Activated CD8-positive, alpha-beta memory T cell treated with anti-CD3 and anti-CD28 coated beads, Interleukin-2, amount 50 U/mL, for 24 hours (primary cell): Measurements from ENCODE around the gene SLFN11.
"Not testable (repeated sequence)": the region's sequence is repeated elsewhere in the genome, so short reads cannot be mapped to it uniquely, and the experiment has no call there.

Source experiments
- DNase-seq: peaks from one replicate; pipeline ENCODE4 v3.0.0-alpha.2; 2020; ENCODE audit errors: extremely low read depth

SLFN11 gene, protein sequence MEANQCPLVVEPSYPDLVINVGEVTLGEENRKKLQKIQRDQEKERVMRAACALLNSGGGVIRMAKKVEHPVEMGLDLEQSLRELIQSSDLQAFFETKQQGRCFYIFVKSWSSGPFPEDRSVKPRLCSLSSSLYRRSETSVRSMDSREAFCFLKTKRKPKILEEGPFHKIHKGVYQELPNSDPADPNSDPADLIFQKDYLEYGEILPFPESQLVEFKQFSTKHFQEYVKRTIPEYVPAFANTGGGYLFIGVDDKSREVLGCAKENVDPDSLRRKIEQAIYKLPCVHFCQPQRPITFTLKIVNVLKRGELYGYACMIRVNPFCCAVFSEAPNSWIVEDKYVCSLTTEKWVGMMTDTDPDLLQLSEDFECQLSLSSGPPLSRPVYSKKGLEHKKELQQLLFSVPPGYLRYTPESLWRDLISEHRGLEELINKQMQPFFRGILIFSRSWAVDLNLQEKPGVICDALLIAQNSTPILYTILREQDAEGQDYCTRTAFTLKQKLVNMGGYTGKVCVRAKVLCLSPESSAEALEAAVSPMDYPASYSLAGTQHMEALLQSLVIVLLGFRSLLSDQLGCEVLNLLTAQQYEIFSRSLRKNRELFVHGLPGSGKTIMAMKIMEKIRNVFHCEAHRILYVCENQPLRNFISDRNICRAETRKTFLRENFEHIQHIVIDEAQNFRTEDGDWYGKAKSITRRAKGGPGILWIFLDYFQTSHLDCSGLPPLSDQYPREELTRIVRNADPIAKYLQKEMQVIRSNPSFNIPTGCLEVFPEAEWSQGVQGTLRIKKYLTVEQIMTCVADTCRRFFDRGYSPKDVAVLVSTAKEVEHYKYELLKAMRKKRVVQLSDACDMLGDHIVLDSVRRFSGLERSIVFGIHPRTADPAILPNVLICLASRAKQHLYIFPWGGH

DNA sequence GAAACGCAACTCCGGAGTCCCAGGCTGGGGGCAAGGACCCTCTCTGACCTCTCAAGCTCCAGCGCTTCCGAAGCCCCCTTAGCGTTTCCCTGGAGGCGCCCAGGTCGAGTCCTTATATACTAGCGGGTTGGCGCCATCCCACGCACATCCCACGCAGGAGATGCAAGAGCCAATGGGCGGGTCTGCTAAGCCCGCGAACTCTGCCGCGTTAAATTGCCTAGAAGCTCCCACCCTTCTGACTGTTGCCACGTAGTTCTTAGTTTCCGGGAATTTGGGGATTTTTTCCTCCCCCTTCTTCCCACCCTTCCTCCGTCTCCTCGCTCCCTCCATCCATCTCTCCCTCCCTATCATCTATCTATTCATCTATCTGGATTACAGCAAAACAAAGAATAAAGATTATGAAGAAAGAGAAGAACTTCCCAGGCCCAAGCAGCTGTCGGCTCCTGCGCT lies at the start of gene SLFN11:
Gene SLFN11, minus strand, starts transcription at position 88 of the 450 bp plus-strand sequence. CDS start 9,814 bp downstream, outside the sequence.
- peak; percentile 76 for DNase-seq

GRCh38 chr17:35421069-35421468 lies 47.6 kb upstream of the SLFN11 start:
- not testable (repeated sequence) for DNase-seq

GRCh38 chr17:35416659-35417058 lies 43.2 kb upstream of the SLFN11 start:
- DNase-seq: no peak

GRCh38 chr17:35414707-35415106 lies 41.3 kb upstream of the SLFN11 start:
- not testable (repeated sequence) for DNase-seq

DNA sequence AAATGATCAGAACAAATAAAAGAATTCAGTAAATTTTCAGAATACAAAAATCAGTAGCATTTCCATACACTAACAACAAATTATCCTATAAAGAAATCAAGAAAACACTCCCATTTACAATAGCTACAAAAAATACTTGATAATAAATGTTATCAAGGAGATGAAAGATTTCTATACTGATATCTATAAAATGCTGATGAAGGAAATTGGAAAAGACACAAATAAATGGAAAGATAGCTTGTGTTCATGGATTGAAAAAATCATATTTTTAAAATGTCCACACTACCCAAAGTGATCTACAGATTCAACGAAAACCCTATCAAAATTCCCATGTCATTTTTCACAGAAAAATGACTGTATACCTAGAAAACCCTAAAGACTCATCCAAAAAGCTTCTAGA lies 40.8 kb upstream of the SLFN11 start:
- no peak for DNase-seq

- no peak for DNase-seq
These were observed 34.1 kb upstream of the SLFN11 start for GRCh38 chr17:35407531-35407930.

GRCh38 chr17:35406568-35406967 lies 33.1 kb upstream of the SLFN11 start:
- DNase-seq: no peak

- DNase-seq: no peak
These were observed 30.9 kb upstream of the SLFN11 start for GRCh38 chr17:35404360-35404759.

GRCh38 chr17:35393783-35394182 lies 20.4 kb upstream of the SLFN11 start:
- DNase-seq: not testable (repeated sequence)

DNA sequence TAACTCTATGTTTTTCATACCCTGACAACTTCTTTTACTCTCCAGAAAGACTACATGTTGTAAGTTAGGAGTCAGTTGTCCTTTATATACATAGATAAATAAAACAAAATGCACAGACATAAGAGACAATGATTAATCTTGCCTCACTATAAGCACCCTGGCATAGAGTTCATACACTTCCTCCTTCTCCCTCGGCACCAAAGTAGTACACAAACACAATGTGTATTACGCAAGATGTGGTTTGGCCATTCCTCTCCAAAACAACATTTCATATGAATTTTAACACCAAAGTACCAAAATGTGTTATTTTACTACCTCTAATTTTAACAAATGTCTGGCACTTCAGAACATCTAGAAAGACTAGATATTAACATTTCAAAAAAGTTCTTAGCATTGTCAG lies 17.2 kb upstream of the SLFN11 start:
- DNase-seq: no peak

GRCh38 chr17:35390156-35390555 lies 16.7 kb upstream of the SLFN11 start:
- DNase-seq: no peak

GRCh38 chr17:35387496-35387895 lies 14.1 kb upstream of the SLFN11 start:
- DNase-seq: no peak

GRCh38 chr17:35377706-35378105 lies 4.3 kb upstream of the SLFN11 start:
- no peak for DNase-seq

GRCh38 chr17:35377068-35377467 lies 3.6 kb upstream of the SLFN11 start:
- DNase-seq: no peak

- DNase-seq: no peak
These were observed 2.8 kb upstream of the SLFN11 start for GRCh38 chr17:35376245-35376644.

DNA sequence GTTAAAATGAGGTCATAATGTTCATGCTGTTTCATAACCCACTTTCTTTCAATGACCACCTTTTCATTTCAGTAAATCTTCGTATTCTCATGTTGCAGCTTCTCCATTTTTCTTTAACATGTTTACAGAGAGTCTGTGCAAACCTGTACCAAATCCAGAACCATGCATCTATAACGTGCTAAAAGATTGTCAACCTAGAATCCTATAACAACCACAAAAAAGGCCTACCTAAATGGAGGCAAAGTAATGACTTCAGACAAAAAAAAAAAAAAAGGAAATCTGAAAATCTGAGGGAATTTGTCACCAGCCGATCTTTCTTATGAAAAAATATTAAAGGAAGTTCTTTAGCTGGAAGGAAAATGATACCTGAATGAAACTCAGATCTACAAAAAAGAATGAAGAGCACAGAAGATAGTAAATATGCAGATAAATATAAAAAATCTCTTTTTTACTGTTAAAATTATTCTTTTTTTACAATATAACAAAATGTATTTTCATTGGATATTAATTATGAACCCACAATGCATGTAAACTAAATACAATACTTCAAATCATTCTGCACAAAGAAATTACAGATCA lies 1.4 kb upstream of the SLFN11 start:
- no peak for DNase-seq

GRCh38 chr17:35373984-35374765 lies 754 bp upstream of the SLFN11 start:
- no peak for DNase-seq

- DNase-seq: no peak
These were observed 431 bp downstream of the SLFN11 start for GRCh38 chr17:35372846-35373533.

GRCh38 chr17:35371934-35372333 lies 1.5 kb downstream of the SLFN11 start:
- no peak for DNase-seq

DNA sequence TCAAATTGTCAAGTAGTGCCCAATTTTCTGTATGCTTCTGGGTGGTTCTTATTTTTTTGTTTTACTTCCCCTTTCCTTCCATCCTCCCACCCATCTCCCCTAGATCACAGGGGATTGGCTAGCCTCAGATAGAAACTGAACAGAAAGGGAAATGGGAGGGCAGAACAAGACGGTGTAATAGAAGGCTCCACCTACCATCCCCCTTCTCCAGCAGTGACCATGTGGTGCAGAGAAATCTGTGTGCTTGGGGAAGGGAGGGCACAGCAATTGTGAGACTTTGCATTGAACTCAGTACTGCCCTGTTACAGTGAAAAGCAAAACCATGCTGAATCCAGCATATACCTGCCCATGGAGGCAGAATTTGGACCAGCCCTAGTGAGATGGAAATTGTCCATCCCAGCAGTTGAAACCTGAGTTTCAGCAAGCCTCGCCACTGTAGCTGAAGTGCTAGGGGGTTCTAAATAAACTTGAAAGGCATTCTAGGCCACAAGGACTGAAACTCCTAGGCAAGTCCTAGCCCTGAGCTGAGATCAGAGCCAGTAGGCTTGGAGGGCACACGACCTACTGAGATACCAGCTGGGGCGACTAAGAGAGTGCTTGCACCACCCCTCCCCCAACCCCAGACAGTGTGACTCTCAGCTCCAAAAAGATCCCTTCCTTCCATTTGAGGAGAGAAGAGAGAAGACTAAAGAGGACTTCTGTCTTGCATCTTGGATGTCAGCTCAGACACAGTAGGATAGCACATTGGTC lies 5.2 kb downstream of the SLFN11 start:
- DNase-seq: no peak
